AG04449 (cell line): ENCODE data around the gene DDX54.
"Not testable (repeated sequence)": the region's sequence is repeated elsewhere in the genome, so short reads cannot be mapped to it uniquely, and the experiment has no call there.

Experiments used
- CTCF ChIA-PET: fragments of 350-600 bp; formaldehyde crosslinking; extraction: SDS; loops from one replicate; lab custom pipeline; 2021; ENCODE audit warnings: antibody characterized with exemption; lab: Yijun Ruan, JAX
- POLR2A ChIA-PET: fragments of 400-600, 350-600 bp; formaldehyde crosslinking; extraction: SDS; loops from one replicate; lab custom pipeline; 2020; ENCODE audit warnings: antibody characterized with exemption, inconsistent platforms; lab: Yijun Ruan, JAX
- DNase-seq: peaks from one replicate; pipeline ENCODE4 v3.0.0-alpha.2; 2010; ENCODE audit warnings: low read depth, low spot score
- H3K4me3 ChIP-seq: 2 replicates; pipeline ENCODE4 v1.5.1; 2011; ENCODE audit warnings: low read depth, mild to moderate bottlenecking, control low read depth, low read length
- TF ChIP-seq, protein P1 (sequence below): IDR thresholded peaks from one replicate; pipeline ENCODE4 v1.5.1; 2011; ENCODE audit warnings: mild to moderate bottlenecking, moderate library complexity, low read length, control low read depth, inconsistent platforms; ENCODE audit not compliant: insufficient read depth; ENCODE audit errors: missing control alignments

Gene DDX54

DNA sequence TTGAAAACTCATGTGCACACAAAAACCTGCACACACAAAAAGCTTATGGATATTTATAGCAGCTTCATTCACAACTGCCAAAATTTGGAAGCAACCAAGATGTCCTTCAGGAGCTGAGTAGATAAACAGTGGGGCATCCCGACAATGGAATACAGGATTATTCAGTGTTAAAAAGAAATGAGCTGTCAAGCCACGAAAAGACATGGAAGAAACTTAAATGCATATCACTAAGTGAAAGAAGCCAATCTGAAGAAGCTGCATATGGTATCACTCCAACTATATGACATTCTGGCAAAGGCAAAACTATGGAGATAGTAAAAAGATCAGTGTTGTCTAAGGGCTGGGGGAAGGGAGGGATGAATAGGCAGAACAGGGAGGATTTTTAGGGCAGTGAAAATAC is 30.7 kb upstream of the DDX54 start:
- ChIA-PET POLR2A (no interaction called here), CTCF (no interaction called here)
- TF ChIP-seq, protein P1, sequence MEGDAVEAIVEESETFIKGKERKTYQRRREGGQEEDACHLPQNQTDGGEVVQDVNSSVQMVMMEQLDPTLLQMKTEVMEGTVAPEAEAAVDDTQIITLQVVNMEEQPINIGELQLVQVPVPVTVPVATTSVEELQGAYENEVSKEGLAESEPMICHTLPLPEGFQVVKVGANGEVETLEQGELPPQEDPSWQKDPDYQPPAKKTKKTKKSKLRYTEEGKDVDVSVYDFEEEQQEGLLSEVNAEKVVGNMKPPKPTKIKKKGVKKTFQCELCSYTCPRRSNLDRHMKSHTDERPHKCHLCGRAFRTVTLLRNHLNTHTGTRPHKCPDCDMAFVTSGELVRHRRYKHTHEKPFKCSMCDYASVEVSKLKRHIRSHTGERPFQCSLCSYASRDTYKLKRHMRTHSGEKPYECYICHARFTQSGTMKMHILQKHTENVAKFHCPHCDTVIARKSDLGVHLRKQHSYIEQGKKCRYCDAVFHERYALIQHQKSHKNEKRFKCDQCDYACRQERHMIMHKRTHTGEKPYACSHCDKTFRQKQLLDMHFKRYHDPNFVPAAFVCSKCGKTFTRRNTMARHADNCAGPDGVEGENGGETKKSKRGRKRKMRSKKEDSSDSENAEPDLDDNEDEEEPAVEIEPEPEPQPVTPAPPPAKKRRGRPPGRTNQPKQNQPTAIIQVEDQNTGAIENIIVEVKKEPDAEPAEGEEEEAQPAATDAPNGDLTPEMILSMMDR = no peak
- H3K4me3 ChIP-seq = no peak overlapping the region
- DNase-seq = no peak

DNA sequence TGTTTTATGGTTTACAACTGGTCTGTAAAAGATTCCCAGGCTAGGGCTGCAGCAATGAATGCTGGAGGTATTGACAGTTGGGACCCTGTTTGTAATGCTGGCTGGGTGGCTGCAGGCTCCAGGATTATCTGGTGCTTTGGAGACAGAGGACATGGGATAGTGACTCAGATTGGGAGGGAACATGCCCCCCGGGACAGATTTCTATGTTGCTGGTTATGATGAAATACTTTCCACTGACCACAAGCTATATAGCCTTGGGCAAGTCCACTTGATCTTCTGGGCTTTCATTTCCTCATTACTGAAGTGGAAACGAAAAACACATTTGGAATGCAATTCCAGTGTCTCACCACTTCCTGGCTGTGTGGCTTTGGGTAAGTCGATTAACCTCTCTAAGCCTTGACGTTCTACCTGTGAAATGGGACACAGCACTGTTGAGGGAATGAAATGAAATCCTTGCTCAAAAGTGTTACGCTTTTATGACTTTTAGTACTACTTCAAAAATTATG is 29.7 kb upstream of the DDX54 start:
- TF ChIP-seq, protein P1 = no peak
- H3K4me3 ChIP-seq = no peak overlapping the region
- peak; percentile 96 for DNase-seq
- POLR2A ChIA-PET = no interaction called here
- CTCF ChIA-PET = interaction anchor here (1.8 kb wide), 1 partner anchor 18 kb away, joined by 7 read pairs; no protein-coding TSS in a partner anchor

GRCh38 chr12:113211160-113211559 is 25.9 kb upstream of the DDX54 start:
- TF ChIP-seq, protein P1 = no peak
- ChIA-PET POLR2A (no interaction called here), CTCF (interaction anchor here (1.0 to 1.1 kb wide), 2 partner anchors 12 to 14 kb away, joined by 3 read pairs; no protein-coding TSS in a partner anchor)
- no peak for DNase-seq
- H3K4me3 ChIP-seq = no peak overlapping the region

DNA sequence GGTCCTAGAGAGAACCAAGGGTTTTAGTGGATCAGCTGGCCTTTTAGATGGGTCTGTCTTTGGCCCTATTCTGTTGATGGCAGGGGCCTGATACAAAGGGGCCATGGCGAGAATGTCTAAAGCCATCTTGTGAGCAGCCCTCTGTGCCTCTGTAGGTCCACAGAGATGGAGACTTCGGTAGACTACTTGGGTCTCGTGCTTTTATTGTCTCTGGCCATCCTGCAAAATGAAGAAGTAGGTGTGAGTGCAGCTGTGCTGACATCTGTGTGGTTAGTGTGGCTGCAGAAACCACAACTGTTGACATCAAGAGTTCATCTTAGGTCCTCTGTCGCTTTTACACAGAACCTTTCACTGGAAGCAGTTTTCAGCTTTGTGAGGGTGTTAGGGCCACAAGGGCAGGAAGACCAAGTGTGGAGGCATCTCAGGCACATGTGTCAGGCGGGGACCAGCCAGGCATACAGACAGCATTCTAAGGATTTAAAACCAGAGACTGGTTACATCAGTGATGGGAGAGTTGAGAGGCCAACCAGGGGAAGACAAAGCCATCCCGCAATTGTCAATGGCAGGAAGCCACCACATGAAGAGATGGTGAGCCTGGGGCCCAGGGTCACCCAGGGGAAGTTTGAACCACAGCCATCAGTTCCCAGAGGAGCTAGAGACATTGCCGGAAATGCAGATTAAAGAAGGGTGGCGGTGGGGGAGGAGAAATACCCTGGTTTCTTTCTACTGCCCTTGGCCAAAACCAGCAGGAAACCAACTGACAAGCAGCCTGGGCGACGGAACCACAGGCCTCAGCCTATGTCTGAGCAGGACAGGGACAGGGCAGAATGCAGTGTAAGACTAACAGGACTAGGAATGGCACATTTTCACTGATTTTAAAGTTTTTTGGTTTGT is 23.0 kb upstream of the DDX54 start:
- no peak for DNase-seq
- POLR2A ChIA-PET = no interaction called here
- CTCF ChIA-PET = interaction anchor here (0.9 to 1.2 kb wide), 3 partner anchors 11 to 13 kb away, joined by 3 to 4 read pairs (median 3); no protein-coding TSS in a partner anchor
- TF ChIP-seq, protein P1 = no peak
- no peak overlapping the region for H3K4me3 ChIP-seq

DNA sequence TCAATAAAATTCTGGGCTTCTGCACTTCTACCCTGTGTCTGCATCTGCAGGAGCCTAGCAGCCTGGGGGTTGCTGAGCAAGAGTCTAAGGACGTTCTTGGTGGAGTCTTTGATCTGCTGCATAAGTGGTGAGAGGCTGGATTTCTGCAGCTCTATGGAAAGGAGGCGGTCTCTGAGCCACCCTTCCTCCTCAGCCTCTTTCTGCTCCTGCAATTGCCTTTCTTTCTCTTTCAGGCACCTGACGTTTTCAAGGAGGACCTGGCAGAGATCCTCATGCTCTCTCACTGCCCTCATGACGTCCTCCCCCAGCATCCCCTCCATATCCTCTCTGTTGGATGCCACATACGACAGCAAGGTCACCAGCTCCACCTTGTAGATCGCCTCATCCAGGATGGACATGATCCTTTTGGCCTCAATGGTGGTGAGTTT is 22.3 kb upstream of the DDX54 start:
- CTCF ChIA-PET = interaction anchor here (0.9 to 1.2 kb wide), 3 partner anchors 10 to 13 kb away, joined by 3 to 4 read pairs (median 3); no protein-coding TSS in a partner anchor
- no peak for DNase-seq
- H3K4me3 ChIP-seq = no peak overlapping the region
- TF ChIP-seq, protein P1 = no peak
- POLR2A ChIA-PET = no interaction called here

GRCh38 chr12:113206802-113207201 is 21.5 kb upstream of the DDX54 start:
- POLR2A ChIA-PET, DNase-seq, H3K4me3 ChIP-seq: not testable (repeated sequence)
- CTCF ChIA-PET = interaction anchor here (1.2 kb wide), 1 partner anchor 12 kb away, joined by 4 read pairs; no protein-coding TSS in a partner anchor
